ENCODE results near the gene F2RL3. TPM values are rescaled to one million over a fixed set of nuclear protein-coding genes. Genes with fewer than 3 reads are reported as not detected.

Gene F2RL3
- total RNA-seq, 2 donors from 2014 or later, result 4.9 to 5.4 TPM

DNA sequence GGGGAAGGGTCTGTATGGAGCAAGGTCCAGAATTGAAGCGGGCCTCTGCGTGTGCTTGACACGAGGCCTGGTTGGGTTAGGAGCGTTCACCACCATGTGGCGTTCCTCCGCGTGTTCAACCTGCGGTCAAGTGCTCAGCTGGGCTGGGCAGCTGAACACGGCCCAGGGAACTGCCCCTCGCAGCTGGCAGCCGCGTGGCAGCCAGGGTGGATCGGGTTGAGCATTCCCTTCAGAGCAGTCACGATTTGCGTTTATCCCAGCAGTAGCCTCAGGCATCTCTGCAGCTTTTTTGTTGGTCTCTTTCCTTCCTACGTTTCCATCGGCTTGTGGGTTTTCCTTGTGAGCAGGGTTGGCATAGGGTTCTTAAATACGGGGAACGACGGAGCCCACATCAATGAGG, 28.7 kb upstream of the F2RL3 start:
- Histone ChIP-seq H3K9me3 (no peaks in the 10 kb centered on the region), H3K36me3 (peaks cover 25% of the 10 kb centered on the region), H3K27me3 (replicated peaks; ENCODE audit: insufficient read depth) (no peaks in the 10 kb centered on the region), H3K4me1 (ENCODE audit: control insufficient read depth in 1 of 2, low read depth in 2 of 2) (no peaks in the 10 kb centered on the region), H3K4me3 (no peak overlapping the region), H3K27ac (no peak overlapping the region)
- TF ChIP-seq, protein P1, sequence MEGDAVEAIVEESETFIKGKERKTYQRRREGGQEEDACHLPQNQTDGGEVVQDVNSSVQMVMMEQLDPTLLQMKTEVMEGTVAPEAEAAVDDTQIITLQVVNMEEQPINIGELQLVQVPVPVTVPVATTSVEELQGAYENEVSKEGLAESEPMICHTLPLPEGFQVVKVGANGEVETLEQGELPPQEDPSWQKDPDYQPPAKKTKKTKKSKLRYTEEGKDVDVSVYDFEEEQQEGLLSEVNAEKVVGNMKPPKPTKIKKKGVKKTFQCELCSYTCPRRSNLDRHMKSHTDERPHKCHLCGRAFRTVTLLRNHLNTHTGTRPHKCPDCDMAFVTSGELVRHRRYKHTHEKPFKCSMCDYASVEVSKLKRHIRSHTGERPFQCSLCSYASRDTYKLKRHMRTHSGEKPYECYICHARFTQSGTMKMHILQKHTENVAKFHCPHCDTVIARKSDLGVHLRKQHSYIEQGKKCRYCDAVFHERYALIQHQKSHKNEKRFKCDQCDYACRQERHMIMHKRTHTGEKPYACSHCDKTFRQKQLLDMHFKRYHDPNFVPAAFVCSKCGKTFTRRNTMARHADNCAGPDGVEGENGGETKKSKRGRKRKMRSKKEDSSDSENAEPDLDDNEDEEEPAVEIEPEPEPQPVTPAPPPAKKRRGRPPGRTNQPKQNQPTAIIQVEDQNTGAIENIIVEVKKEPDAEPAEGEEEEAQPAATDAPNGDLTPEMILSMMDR (IDR thresholded peaks at IDR 0.05), result no peak
- ATAC-seq (ENCODE audit: insufficient number of reproducible peaks, low FRiP score, low read depth) (no peak), DNase-seq (ENCODE audit: low spot score) (no peak)

DNA sequence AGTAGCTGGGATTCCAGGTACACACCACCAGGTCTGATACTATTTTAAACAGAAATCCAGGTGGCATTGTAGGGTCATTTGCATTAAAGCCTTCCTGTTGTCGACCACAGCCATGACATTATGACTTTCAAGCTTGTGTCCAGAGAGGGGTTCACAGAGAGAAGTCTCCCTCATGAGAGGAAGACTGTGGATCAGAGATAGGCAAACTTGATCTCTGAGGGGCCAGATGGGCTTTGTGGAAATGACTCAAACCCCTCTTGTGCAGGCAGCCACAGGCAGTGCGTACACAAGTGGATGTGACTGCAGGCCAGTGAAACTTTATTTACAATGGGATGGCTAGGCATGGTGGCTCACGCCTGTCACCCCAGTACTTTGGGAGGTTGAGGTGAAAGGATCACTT, 27.8 kb upstream of the F2RL3 start:
- Histone ChIP-seq H3K36me3 (peaks cover 32% of the 10 kb centered on the region), H3K27me3 (replicated peaks; ENCODE audit: insufficient read depth) (no peaks in the 10 kb centered on the region)
- no peak for ATAC-seq (ENCODE audit: insufficient number of reproducible peaks, low FRiP score, low read depth)

DNA sequence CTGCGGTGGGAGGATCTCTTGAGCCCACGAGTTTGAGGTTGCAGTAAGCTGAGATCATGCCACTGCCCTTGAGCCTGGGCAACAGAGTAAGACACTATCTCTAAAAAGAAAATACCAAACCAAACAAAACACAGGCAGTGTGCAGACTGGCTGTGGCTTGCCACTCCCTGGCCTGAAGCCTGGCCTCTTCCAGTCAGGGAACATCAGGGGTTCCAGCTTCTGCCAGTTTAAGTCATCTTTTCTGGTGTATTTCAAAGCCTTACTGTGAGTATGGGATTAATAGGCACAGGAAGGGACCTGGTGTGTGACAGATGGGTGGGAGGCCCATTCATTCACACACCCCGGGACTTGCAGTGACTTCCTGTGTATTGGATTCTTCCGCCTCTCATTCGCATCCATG, 27.0 kb upstream of the F2RL3 start:
- no peak overlapping the region for H3K27ac ChIP-seq
- DNase-seq (ENCODE audit: low spot score) (no peak), ATAC-seq (ENCODE audit: insufficient number of reproducible peaks, low FRiP score, low read depth) (no peak)
- H3K27me3 ChIP-seq (replicated peaks; ENCODE audit: insufficient read depth), result no peaks in the 10 kb centered on the region
- no peak overlapping the region for H3K4me3 ChIP-seq
- H3K36me3 ChIP-seq, result peaks cover 41% of the 10 kb centered on the region
- TF ChIP-seq, protein P1 (IDR thresholded peaks at IDR 0.05), result no peak
- no peaks in the 10 kb centered on the region for H3K9me3 ChIP-seq
- H3K4me1 ChIP-seq (ENCODE audit: control insufficient read depth in 1 of 2, low read depth in 2 of 2), result no peaks in the 10 kb centered on the region

More for the DNA sequence above, 27.8 kb upstream of the F2RL3 start:
- DNase-seq (ENCODE audit: low spot score), result no peak
- TF ChIP-seq, protein P1 (IDR thresholded peaks at IDR 0.05), result no peak
- no peak overlapping the region for H3K4me3 ChIP-seq
- H3K27ac ChIP-seq, result no peak overlapping the region
- H3K4me1 ChIP-seq (ENCODE audit: control insufficient read depth in 1 of 2, low read depth in 2 of 2), result no peaks in the 10 kb centered on the region
- no peaks in the 10 kb centered on the region for H3K9me3 ChIP-seq

DNA sequence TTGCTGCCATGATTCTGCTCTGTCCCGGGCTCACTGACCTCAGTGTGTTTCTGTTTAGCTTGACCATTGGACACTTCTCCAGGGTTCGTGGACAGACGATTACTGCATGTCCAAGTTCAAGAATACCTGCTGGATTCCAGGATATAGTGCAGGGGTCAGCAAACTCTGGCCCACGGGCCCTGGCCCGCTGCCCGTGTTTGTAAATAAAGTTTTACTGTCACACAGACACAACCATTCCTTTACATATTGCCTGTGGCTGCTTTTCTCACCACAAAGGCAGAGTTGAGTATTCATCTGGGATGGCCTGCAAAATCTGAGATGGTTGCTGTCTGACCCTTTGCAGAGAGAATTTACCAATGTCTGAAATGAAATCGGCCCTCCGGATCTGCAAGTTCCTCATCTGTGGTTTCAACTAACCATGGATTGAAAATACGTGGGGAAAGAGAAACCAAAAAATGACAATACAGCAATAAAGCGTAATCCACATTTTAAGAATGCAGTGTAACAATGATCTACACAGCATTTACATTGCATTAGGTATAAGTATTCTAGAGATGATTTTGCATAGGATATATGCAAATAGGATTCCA, 25.9 kb upstream of the F2RL3 start:
- Histone ChIP-seq H3K4me3 (no peak overlapping the region), H3K36me3 (peaks cover 47% of the 10 kb centered on the region), H3K27me3 (replicated peaks; ENCODE audit: insufficient read depth) (no peaks in the 10 kb centered on the region), H3K27ac (no peak overlapping the region), H3K4me1 (ENCODE audit: control insufficient read depth in 1 of 2, low read depth in 2 of 2) (no peaks in the 10 kb centered on the region), H3K9me3 (no peaks in the 10 kb centered on the region)
- DNase-seq (ENCODE audit: low spot score), result no peak
- TF ChIP-seq, protein P1 (IDR thresholded peaks at IDR 0.05), result no peak
- ATAC-seq (ENCODE audit: insufficient number of reproducible peaks, low FRiP score, low read depth), result no peak

DNA sequence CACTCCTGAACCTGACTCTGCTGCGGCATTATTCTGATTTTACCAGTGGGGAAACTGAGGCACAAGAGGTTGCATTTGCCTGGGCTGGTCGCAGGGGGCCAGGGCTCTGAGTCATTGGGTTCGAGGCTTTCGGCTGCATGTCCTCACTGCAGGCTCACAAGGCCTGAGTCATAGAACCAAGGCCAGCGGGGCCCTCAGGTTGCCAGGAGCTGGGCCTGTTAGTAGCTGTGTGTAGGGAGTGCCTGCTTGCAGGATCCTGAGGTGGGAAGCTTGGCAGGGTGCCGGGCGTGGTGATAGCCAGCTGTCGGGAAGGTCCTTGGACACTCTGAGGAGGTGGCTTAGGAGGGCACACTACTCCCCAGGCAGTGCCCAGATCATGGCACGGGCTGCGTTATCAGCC, 21.6 kb upstream of the F2RL3 start:
- TF ChIP-seq, protein P1 (IDR thresholded peaks at IDR 0.05), result no peak
- no peak for ATAC-seq (ENCODE audit: insufficient number of reproducible peaks, low FRiP score, low read depth)
- Histone ChIP-seq H3K27me3 (replicated peaks; ENCODE audit: insufficient read depth) (no peaks in the 10 kb centered on the region), H3K36me3 (peaks cover 73% of the 10 kb centered on the region), H3K9me3 (no peaks in the 10 kb centered on the region), H3K4me1 (ENCODE audit: control insufficient read depth in 1 of 2, low read depth in 2 of 2) (no peaks in the 10 kb centered on the region), H3K4me3 (no peak overlapping the region), H3K27ac (no peak overlapping the region)
- no peak for DNase-seq (ENCODE audit: low spot score)
